ENCODE results near the gene CACNA2D2. TPM values are rescaled to one million over a fixed set of nuclear protein-coding genes. Genes with fewer than 3 reads are reported as not detected.

The CACNA2D2 gene
- total RNA-seq, 5 donors from 2014 or later (not counting 1 experiment from before 2014, with no cell fraction given) = 2.6 to 8.9 (median 4.1) TPM

DNA sequence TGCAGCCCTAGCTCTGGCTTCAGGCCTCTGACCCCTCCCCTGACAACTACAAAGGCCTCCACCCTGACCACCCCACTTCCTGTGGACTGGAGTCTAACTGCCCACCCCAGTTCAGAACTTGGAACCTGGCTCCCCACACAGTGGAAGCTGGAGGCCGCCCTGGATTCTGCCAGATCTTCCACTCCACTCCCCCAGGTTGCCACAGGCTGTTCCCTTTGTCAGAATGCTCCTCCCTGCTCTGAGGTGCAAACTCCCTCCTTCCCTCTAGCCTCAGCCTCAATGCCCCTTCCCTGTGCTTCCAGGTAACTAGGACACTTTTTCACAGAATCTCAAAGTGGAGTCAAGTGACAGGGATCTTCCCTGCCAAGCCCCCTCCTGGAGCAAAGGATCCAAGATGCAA lies 81.3 kb downstream of the CACNA2D2 start:
- Mint-ChIP-seq H3K27me3 (no peaks in the 10 kb centered on the region), H3K4me1 (no peaks in the 10 kb centered on the region), H3K4me3 (no peak overlapping the region), H3K36me3 (no peaks in the 10 kb centered on the region), H3K9me3 (no peaks in the 10 kb centered on the region), H3K27ac (no peak overlapping the region)
- Histone ChIP-seq H3K36me3 (ENCODE audit: control insufficient read depth in 2 of 2, extremely low read depth in 1 of 2, insufficient read depth in 1 of 2, low read length in 1 of 2) (no peaks in the 10 kb centered on the region), H3K4me3 (ENCODE audit: control insufficient read depth in 1 of 2, extremely low read depth in 1 of 2, low read length in 1 of 2) (no peak overlapping the region), H3K27me3 (replicated peaks in 1 of 2; ENCODE audit: control insufficient read depth in 2 of 2, extremely low read depth in 1 of 2, insufficient read depth in 2 of 2, low read length in 1 of 2) (peaks cover 0 to 18% of the 10 kb centered on the region in 2 experiments), H3K27ac (ENCODE audit: low read length) (no peak overlapping the region), H3K4me1 (ENCODE audit: control insufficient read depth in 1 of 2, extremely low read depth in 1 of 2, insufficient read depth in 2 of 2, low read length in 2 of 2) (peaks cover 0 to 17% of the 10 kb centered on the region in 2 experiments), H3K9me3 (no peaks in the 10 kb centered on the region)
- ChIA-PET CTCF (no interaction called here), POLR2A (no interaction called here)
- 91% methylated on average over 1 of the region's 1 CpG for WGBS (ENCODE audit: insufficient coverage)
- no peak for ATAC-seq (replicated peaks in 1 of 4)
- no peak for DNase-seq

DNA sequence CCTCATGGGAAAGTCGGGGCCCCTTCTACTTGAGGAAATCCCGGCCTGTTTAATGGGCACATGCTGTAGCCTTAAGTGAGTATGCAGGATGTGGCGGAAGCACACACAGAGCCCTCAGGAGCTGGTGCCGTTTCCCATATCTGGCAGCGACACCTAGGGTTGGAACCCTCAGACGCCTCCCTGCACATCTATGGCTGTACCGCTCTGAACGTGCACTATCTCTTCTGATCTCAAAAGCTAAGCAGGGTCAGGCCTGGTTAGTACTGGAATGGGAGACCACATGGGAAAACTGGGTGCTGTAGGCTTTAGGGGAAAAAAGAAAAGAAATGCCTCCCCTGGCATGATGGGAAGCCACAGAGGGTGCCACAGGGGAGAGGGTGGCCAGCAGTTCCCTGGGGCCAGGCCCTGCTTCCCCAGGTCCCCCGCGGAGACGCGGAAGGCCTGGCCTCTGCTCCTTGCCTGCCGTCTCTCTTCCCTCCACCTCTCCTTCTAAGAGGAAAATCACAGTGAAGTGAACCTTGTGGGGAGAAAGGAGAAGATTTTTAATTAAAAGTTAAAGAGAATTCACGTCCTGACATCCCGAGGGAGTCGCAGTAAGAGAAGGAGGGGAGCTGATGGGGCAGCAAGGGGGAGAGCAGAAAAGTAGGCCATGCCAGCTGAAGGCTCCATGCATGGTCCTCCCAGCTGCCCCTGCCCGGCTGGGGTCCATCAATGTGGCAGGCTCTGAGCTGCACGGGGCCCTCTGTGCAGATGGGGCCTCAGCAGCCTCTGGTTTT lies 83.7 kb downstream of the CACNA2D2 start:
- Mint-ChIP-seq H3K27ac (no peak overlapping the region), H3K9me3 (no peaks in the 10 kb centered on the region), H3K4me1 (peaks cover 0 to 8% (median 6%) of the 10 kb centered on the region in 3 donors), H3K4me3 (no peak overlapping the region), H3K27me3 (no peaks in the 10 kb centered on the region), H3K36me3 (no peaks in the 10 kb centered on the region)
- DNase-seq (no peak), ATAC-seq (replicated peaks in 1 of 4) (no peak)
- POLR2A ChIA-PET = no interaction called here
- Histone ChIP-seq H3K4me3 (ENCODE audit: control insufficient read depth in 1 of 2, extremely low read depth in 1 of 2, low read length in 1 of 2) (no peak overlapping the region), H3K4me1 (ENCODE audit: control insufficient read depth in 1 of 2, extremely low read depth in 1 of 2, insufficient read depth in 2 of 2, low read length in 2 of 2) (peaks cover 0 to 32% of the 10 kb centered on the region in 2 experiments), H3K27me3 (replicated peaks in 1 of 2; ENCODE audit: control insufficient read depth in 2 of 2, extremely low read depth in 1 of 2, insufficient read depth in 2 of 2, low read length in 1 of 2) (peaks cover 0 to 6% of the 10 kb centered on the region in 2 experiments), H3K36me3 (ENCODE audit: control insufficient read depth in 2 of 2, extremely low read depth in 1 of 2, insufficient read depth in 1 of 2, low read length in 1 of 2) (no peaks in the 10 kb centered on the region), H3K27ac (ENCODE audit: low read length) (no peak overlapping the region), H3K9me3 (no peaks in the 10 kb centered on the region)
- WGBS (ENCODE audit: insufficient coverage) = 95% methylated on average over 9 of the region's 18 CpGs
- CTCF ChIA-PET = interaction anchor here in 1 of 2 donors (0.7 kb wide), 1 partner anchor 109 kb away, joined by 3 read pairs; no protein-coding TSS in a partner anchor

DNA sequence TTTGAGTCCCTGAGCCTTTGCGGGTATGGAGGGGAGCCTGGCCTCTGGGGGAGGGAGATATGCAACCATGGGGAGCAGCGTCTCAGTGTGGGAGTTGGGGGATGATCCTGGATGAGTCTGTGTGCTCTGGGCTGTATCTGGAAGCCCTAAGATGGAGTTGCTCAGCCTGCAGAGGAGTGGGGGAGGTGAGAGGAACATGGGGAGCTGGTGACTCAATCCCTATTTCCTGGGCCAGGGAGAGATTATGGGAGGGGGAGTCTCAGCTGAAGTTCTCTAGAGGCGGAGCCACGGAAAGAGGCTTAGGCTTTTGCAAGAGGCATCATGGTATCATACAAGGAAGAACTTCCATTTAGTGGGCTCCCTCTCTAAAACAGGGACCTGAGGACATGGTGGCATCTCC lies 84.6 kb downstream of the CACNA2D2 start:
- Mint-ChIP-seq H3K36me3 (no peaks in the 10 kb centered on the region), H3K9me3 (no peaks in the 10 kb centered on the region), H3K27ac (no peak overlapping the region), H3K27me3 (no peaks in the 10 kb centered on the region), H3K4me3 (no peak overlapping the region), H3K4me1 (peaks cover 0 to 8% (median 6%) of the 10 kb centered on the region in 3 donors)
- CTCF ChIA-PET = no interaction called here
- POLR2A ChIA-PET = no interaction called here
- no peak for DNase-seq
- Histone ChIP-seq H3K27me3 (replicated peaks in 1 of 2; ENCODE audit: control insufficient read depth in 2 of 2, extremely low read depth in 1 of 2, insufficient read depth in 2 of 2, low read length in 1 of 2) (peaks cover 0 to 5% of the 10 kb centered on the region in 2 experiments), H3K4me1 (ENCODE audit: control insufficient read depth in 1 of 2, extremely low read depth in 1 of 2, insufficient read depth in 2 of 2, low read length in 2 of 2) (peaks cover 0 to 32% of the 10 kb centered on the region in 2 experiments), H3K4me3 (ENCODE audit: control insufficient read depth in 1 of 2, extremely low read depth in 1 of 2, low read length in 1 of 2) (no peak overlapping the region), H3K27ac (ENCODE audit: low read length) (no peak overlapping the region), H3K9me3 (no peaks in the 10 kb centered on the region), H3K36me3 (ENCODE audit: control insufficient read depth in 2 of 2, extremely low read depth in 1 of 2, insufficient read depth in 1 of 2, low read length in 1 of 2) (no peaks in the 10 kb centered on the region)
- 82% methylated on average over 4 of the region's 4 CpGs for WGBS (ENCODE audit: insufficient coverage)
- no peak for ATAC-seq (replicated peaks in 1 of 4)

DNA sequence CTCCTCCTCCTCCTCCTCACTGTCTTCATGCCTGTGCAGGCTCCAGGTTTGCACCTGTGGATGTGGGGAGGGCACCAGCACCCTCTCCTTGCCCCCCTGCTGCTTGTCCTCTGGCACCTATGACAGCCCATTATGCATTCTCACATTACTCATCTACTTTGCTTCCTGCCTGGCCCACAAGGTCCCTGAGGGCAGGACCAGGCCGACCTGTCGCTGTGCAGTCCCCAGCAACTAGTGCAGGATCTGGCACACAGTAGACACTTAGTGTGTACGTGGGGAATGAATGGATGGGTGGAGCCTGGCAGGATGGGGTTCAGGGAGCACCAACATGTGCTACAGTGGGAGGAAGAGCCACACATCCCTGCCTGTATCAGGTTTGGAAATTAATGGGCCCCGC lies 85.8 kb downstream of the CACNA2D2 start:
- CTCF ChIA-PET = no interaction called here
- no peak overlapping the region for H3K27ac Mint-ChIP-seq

DNA sequence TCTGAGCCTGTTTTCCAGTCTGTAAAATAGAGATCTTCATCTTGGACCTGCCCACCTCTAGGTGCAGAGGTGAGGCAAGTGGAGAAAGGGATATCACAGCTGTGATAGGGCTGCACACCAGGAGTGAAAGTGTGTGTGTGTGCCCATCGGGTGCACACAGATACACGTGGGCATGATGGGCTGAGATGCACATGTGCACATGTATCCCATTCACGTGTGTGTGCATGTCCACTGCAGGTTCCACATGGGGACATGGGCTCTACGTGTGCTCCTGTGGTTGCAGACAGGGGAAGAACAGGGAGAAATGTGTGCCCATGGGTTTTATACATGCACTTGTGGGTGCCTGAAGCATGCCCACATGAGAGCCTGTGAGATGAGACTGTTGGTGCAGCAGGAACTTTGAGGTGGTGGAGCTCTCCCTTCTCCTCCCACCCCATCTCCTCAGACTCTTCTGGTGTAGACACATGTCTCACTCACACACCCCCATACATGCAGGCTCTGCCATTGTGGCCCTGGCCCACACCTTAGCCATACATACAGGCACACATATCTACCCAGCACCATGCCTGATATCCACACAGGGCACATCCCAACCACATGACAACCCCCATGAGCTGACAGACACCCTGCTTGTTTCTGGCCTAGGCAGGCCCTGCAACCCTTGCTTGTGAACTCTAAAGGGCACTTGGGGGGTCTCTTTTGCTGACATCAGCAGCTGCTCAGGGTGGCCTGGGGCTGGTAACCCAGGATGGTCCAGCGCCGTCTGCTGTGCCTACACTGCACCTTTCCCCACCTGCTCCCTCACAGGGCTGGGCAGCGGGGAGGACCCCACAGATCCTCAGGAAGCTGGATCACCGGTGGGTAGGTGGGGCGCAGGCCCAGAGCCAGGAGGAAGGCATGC lies 86.4 kb downstream of the CACNA2D2 start:
- Histone ChIP-seq H3K4me1 (ENCODE audit: control insufficient read depth in 1 of 2, extremely low read depth in 1 of 2, insufficient read depth in 2 of 2, low read length in 2 of 2) (peaks cover 0 to 32% of the 10 kb centered on the region in 2 experiments), H3K9me3 (no peaks in the 10 kb centered on the region), H3K27me3 (replicated peaks in 1 of 2; ENCODE audit: control insufficient read depth in 2 of 2, extremely low read depth in 1 of 2, insufficient read depth in 2 of 2, low read length in 1 of 2) (peaks cover 0 to 5% of the 10 kb centered on the region in 2 experiments), H3K27ac (ENCODE audit: low read length) (no peak overlapping the region), H3K4me3 (ENCODE audit: control insufficient read depth in 1 of 2, extremely low read depth in 1 of 2, low read length in 1 of 2) (no peak overlapping the region), H3K36me3 (ENCODE audit: control insufficient read depth in 2 of 2, extremely low read depth in 1 of 2, insufficient read depth in 1 of 2, low read length in 1 of 2) (no peaks in the 10 kb centered on the region)
- no peak for ATAC-seq (replicated peaks in 1 of 4)
- CTCF ChIA-PET = no interaction called here
- H3K4me1 Mint-ChIP-seq = peaks cover 0 to 8% (median 6%) of the 10 kb centered on the region in 3 donors
- H3K27ac Mint-ChIP-seq = no peak overlapping the region
- no peak for DNase-seq
- 38% methylated on average over 4 of the region's 9 CpGs for WGBS (ENCODE audit: insufficient coverage)
- no peak overlapping the region for H3K4me3 Mint-ChIP-seq
- no peaks in the 10 kb centered on the region for H3K36me3 Mint-ChIP-seq
- no peaks in the 10 kb centered on the region for H3K27me3 Mint-ChIP-seq
- no peaks in the 10 kb centered on the region for H3K9me3 Mint-ChIP-seq
- POLR2A ChIA-PET = no interaction called here

More for the DNA sequence above, 85.8 kb downstream of the CACNA2D2 start:
- no peak overlapping the region for H3K4me3 Mint-ChIP-seq
- POLR2A ChIA-PET = no interaction called here
- no peaks in the 10 kb centered on the region for H3K36me3 Mint-ChIP-seq
- 79% methylated on average over 3 of the region's 4 CpGs for WGBS (ENCODE audit: insufficient coverage)
- Histone ChIP-seq H3K4me3 (ENCODE audit: control insufficient read depth in 1 of 2, extremely low read depth in 1 of 2, low read length in 1 of 2) (no peak overlapping the region), H3K36me3 (ENCODE audit: control insufficient read depth in 2 of 2, extremely low read depth in 1 of 2, insufficient read depth in 1 of 2, low read length in 1 of 2) (no peaks in the 10 kb centered on the region), H3K4me1 (ENCODE audit: control insufficient read depth in 1 of 2, extremely low read depth in 1 of 2, insufficient read depth in 2 of 2, low read length in 2 of 2) (peaks cover 0 to 32% of the 10 kb centered on the region in 2 experiments), H3K27ac (ENCODE audit: low read length) (no peak overlapping the region), H3K27me3 (replicated peaks in 1 of 2; ENCODE audit: control insufficient read depth in 2 of 2, extremely low read depth in 1 of 2, insufficient read depth in 2 of 2, low read length in 1 of 2) (peaks cover 0 to 5% of the 10 kb centered on the region in 2 experiments), H3K9me3 (no peaks in the 10 kb centered on the region)
- no peaks in the 10 kb centered on the region for H3K27me3 Mint-ChIP-seq
- peaks cover 0 to 8% (median 6%) of the 10 kb centered on the region in 3 donors for H3K4me1 Mint-ChIP-seq
- H3K9me3 Mint-ChIP-seq = no peaks in the 10 kb centered on the region
- ATAC-seq (replicated peaks in 1 of 4) = no peak
- DNase-seq = no peak

DNA sequence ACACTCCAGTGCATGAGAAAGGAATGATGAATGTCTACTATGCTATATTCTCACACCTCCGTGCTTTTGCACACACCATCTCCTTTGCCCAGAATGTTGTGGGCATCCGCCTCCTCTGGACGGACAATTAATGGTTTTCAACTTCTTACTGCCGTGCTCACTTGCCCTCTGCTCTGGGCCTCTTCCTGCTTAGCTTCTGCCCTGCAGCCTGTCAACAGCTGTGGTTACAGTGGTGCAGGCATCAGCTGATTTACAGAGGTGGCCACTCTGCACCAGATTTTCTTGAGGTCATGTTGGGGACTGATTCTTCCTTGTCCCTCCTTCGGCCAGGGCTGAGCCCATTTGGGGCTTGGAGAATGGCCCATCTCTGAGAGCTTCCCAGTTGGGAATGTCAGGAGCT lies 87.6 kb downstream of the CACNA2D2 start:
- Histone ChIP-seq H3K9me3 (no peaks in the 10 kb centered on the region), H3K27me3 (replicated peaks in 1 of 2; ENCODE audit: control insufficient read depth in 2 of 2, extremely low read depth in 1 of 2, insufficient read depth in 2 of 2, low read length in 1 of 2) (peaks cover 0 to 8% of the 10 kb centered on the region in 2 experiments), H3K4me3 (ENCODE audit: control insufficient read depth in 1 of 2, extremely low read depth in 1 of 2, low read length in 1 of 2) (no peak overlapping the region), H3K36me3 (ENCODE audit: control insufficient read depth in 2 of 2, extremely low read depth in 1 of 2, insufficient read depth in 1 of 2, low read length in 1 of 2) (no peaks in the 10 kb centered on the region), H3K27ac (ENCODE audit: low read length) (no peak overlapping the region), H3K4me1 (ENCODE audit: control insufficient read depth in 1 of 2, extremely low read depth in 1 of 2, insufficient read depth in 2 of 2, low read length in 2 of 2) (peaks cover 0 to 32% of the 10 kb centered on the region in 2 experiments)
- DNase-seq (no peak), ATAC-seq (replicated peaks in 1 of 4) (no peak)
- Mint-ChIP-seq H3K36me3 (no peaks in the 10 kb centered on the region), H3K27me3 (peaks cover 0 to 3% of the 10 kb centered on the region in 2 donors), H3K27ac (no peak overlapping the region), H3K9me3 (no peaks in the 10 kb centered on the region), H3K4me3 (no peak overlapping the region), H3K4me1 (peaks cover 0 to 8% (median 6%) of the 10 kb centered on the region in 3 donors)
- CTCF ChIA-PET = no interaction called here
- POLR2A ChIA-PET = no interaction called here
- WGBS (ENCODE audit: insufficient coverage) = 51% methylated on average over 4 of the region's 5 CpGs
